Panc1 (cell line): ENCODE measurements around the gene CCDC60. TPM values are rescaled to one million over a fixed set of nuclear protein-coding genes. Genes with fewer than 3 reads are reported as not detected.

Source experiments
- ATAC-seq: fragments of 200-7000 bp; cut with Tn5 transposase; 2 replicates; pipeline ENCODE4 v1.9.1; 2020; ENCODE audit warnings: mild to moderate bottlenecking, moderate library complexity
- BruUV-seq: library from RNA; stranded (reverse); fragments of 400-500 nt; replicated peaks from 2 replicates; lab custom pipeline; 2021; lab: Mats Ljungman, UMichigan
- CTCF ChIA-PET: fragments of 300-600 bp; sonication (Branson Sonifier 250); formaldehyde crosslinking; loops from one replicate; lab custom pipeline; 2022; ENCODE audit warnings: antibody characterized with exemption; lab: Charles Lee
- POLR2A ChIA-PET: fragments of 300-600 bp; sonication (Branson Sonifier 250); formaldehyde crosslinking; loops from one replicate; lab custom pipeline; 2022; ENCODE audit warnings: antibody characterized with exemption; lab: Charles Lee
- DNase-seq: peaks from one replicate; pipeline ENCODE4 v3.0.0-alpha.2; 2010; ENCODE audit warnings: low read depth, low spot score
- H3K27ac ChIP-seq: 2 replicates; pipeline ENCODE4 v1.5.1; 2011; ENCODE audit warnings: mild to moderate bottlenecking, low read length, inconsistent platforms
- H3K27me3 ChIP-seq: fragments of 200-500 bp; sonication (Bioruptor generic); 2 replicates; pipeline ENCODE4 v1.6.0; 2014; ENCODE audit warnings: low read length, inconsistent platforms; ENCODE audit not compliant: control insufficient read depth, insufficient read depth
- H3K36me3 ChIP-seq: fragments of 200-500 bp; sonication (Bioruptor generic); 2 replicates; pipeline ENCODE4 v1.5.1; 2014; ENCODE audit warnings: inconsistent platforms, mild to moderate bottlenecking, low read length, moderate library complexity; ENCODE audit not compliant: control insufficient read depth, insufficient read depth
- H3K4me1 ChIP-seq: 2 replicates; pipeline ENCODE4 v1.5.1; 2011; ENCODE audit warnings: inconsistent platforms, mild to moderate bottlenecking, low read length, moderate library complexity; ENCODE audit not compliant: control insufficient read depth, insufficient read depth
- H3K4me3 ChIP-seq, 2 experiments: 2 replicates each; pipeline ENCODE4 v1.5.1; 2011 to 2012; ENCODE audit warnings: low read depth in 2 of 2, low read length in 2 of 2, mild to moderate bottlenecking in 2 of 2, inconsistent platforms in 1 of 2, moderate library complexity in 1 of 2
- H3K9me3 ChIP-seq: fragments of 200-500 bp; sonication (Bioruptor generic); 2 replicates; pipeline ENCODE4 v1.5.1; 2014; ENCODE audit warnings: low read depth, mild to moderate bottlenecking, inconsistent platforms, low read length, moderate library complexity; ENCODE audit not compliant: control insufficient read depth, insufficient read depth
- CTCF ChIP-seq: fragments of 450-650 bp; IDR thresholded peaks from 2 replicates; pipeline ENCODE4 v1.5.1; 2017; ENCODE audit warnings: mild to moderate bottlenecking
- POLR2AphosphoS5 ChIP-seq: IDR thresholded peaks from 2 replicates; pipeline ENCODE4 v1.6.1; 2012; ENCODE audit warnings: mild to moderate bottlenecking, low read depth, low read length, moderate library complexity
- SIN3A ChIP-seq: IDR thresholded peaks from 2 replicates; pipeline ENCODE4 v1.6.1; 2012; ENCODE audit warnings: low read depth, mild to moderate bottlenecking, low read length, moderate library complexity, borderline replicate concordance; ENCODE audit not compliant: insufficient read depth
- TCF7L2 ChIP-seq: IDR thresholded peaks from 2 replicates; pipeline ENCODE4 v1.6.1; 2011; ENCODE audit warnings: mild to moderate bottlenecking, low read depth, low read length, inconsistent platforms
- in situ Hi-C: cut with HindIII; loops from 2 replicates; pipeline ENCODE4 v1.10.0; 2016; ENCODE audit warnings: low sequenced_read_pairs, low pct_unique_long_range_greater_than_20kb
- intact Hi-C: fragments of 100-400 bp; cut with micrococcal nuclease; formaldehyde crosslinking; loops from one replicate; pipeline ENCODE4 v1.10.0; 2022; ENCODE audit not compliant: unreplicated experiment
- total RNA-seq: library from RNA; stranded (reverse); gene quantifications from one replicate; pipeline ENCODE4 v1.2.1, GENCODE V29; 2021; ENCODE audit not compliant: unreplicated experiment
- TF ChIP-seq, protein P1 (sequence below), 2 experiments: IDR thresholded peaks; 2 replicates each; pipeline ENCODE4 v1.6.1; 2011 to 2012; ENCODE audit warnings: low read depth in 2 of 2, control low read depth in 1 of 2, low read length in 1 of 2, mild to moderate bottlenecking in 1 of 2, moderate library complexity in 1 of 2; ENCODE audit not compliant: insufficient read depth in 1 of 2

CCDC60 gene
- total RNA-seq, 1 experiment from 2014 or later: not detected

DNA sequence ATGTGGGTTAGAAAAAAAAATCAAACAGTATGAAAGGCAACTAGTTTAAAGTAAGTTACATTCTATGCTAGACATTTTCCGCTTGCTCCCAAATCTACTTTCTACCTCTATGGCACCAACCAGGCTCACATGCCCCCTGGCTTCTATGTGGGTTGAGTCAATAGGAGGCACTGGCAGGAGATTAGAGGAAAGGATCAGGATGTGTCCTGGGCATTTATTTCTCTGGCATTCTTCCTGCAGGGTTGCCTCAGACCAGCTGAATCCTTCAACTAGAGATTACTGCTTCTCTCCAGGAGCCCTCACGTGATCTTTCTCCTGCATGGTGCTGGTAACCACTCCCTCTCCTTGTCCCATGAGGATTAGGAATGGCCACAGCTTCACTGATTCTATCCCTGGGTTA is 14.9 kb upstream of the CCDC60 start:
- Histone ChIP-seq H3K9me3 (no peaks in the 10 kb centered on the region), H3K4me1 (no peaks in the 10 kb centered on the region), H3K27me3 (peaks cover 10% of the 10 kb centered on the region), H3K4me3 (no peak overlapping the region), H3K36me3 (no peaks in the 10 kb centered on the region), H3K27ac (no peak overlapping the region)
- intact Hi-C loops: no loop called here
- in situ Hi-C loops: no loop called here
- ATAC-seq (no peak), DNase-seq (no peak)
- no TSS peak for BruUV-seq
- ChIA-PET POLR2A (no interaction called here), CTCF (no interaction called here)
- TF ChIP-seq, protein P1, sequence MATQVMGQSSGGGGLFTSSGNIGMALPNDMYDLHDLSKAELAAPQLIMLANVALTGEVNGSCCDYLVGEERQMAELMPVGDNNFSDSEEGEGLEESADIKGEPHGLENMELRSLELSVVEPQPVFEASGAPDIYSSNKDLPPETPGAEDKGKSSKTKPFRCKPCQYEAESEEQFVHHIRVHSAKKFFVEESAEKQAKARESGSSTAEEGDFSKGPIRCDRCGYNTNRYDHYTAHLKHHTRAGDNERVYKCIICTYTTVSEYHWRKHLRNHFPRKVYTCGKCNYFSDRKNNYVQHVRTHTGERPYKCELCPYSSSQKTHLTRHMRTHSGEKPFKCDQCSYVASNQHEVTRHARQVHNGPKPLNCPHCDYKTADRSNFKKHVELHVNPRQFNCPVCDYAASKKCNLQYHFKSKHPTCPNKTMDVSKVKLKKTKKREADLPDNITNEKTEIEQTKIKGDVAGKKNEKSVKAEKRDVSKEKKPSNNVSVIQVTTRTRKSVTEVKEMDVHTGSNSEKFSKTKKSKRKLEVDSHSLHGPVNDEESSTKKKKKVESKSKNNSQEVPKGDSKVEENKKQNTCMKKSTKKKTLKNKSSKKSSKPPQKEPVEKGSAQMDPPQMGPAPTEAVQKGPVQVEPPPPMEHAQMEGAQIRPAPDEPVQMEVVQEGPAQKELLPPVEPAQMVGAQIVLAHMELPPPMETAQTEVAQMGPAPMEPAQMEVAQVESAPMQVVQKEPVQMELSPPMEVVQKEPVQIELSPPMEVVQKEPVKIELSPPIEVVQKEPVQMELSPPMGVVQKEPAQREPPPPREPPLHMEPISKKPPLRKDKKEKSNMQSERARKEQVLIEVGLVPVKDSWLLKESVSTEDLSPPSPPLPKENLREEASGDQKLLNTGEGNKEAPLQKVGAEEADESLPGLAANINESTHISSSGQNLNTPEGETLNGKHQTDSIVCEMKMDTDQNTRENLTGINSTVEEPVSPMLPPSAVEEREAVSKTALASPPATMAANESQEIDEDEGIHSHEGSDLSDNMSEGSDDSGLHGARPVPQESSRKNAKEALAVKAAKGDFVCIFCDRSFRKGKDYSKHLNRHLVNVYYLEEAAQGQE (IDR thresholded peaks at IDR 0.05; ENCODE audit: insufficient read depth in 1 of 2, low read depth in 2 of 2, low read length in 1 of 2): no peak
- TF ChIP-seq CTCF: no peak
- no peak for TF ChIP-seq SIN3A
- TF ChIP-seq POLR2AphosphoS5: no peak
- no peak for TF ChIP-seq TCF7L2

GRCh38 chr12:119320678-119321077 is 13.9 kb upstream of the CCDC60 start:
- TF ChIP-seq SIN3A (no peak), CTCF (no peak), POLR2AphosphoS5 (no peak), TCF7L2 (no peak)
- TF ChIP-seq, protein P1 (IDR thresholded peaks at IDR 0.05; ENCODE audit: insufficient read depth in 1 of 2, low read depth in 2 of 2, low read length in 1 of 2): no peak
- Histone ChIP-seq H3K27me3 (peaks cover 10% of the 10 kb centered on the region), H3K4me1 (no peaks in the 10 kb centered on the region), H3K4me3 (no peak overlapping the region), H3K27ac (no peak overlapping the region), H3K36me3 (no peaks in the 10 kb centered on the region), H3K9me3 (no peaks in the 10 kb centered on the region)
- BruUV-seq: no TSS peak
- no peak for ATAC-seq
- in situ Hi-C loops (no loop called here), intact Hi-C loops (no loop called here)
- ChIA-PET POLR2A (no interaction called here), CTCF (no interaction called here)
- no peak for DNase-seq
